Measurements from ENCODE around the gene PALMD.

The PALMD gene

GRCh38 chr1:99656701-99657100 lies 10.8 kb downstream of the PALMD start:
- H3K4me1 ChIP-seq (ENCODE audit: control insufficient read depth, low read length) = no peaks in the 10 kb centered on the region
- no peaks in the 10 kb centered on the region for H3K9me2 ChIP-seq (replicated peaks; ENCODE audit: control insufficient read depth, low read length)
- no peaks in the 10 kb centered on the region for H4K20me1 ChIP-seq (ENCODE audit: control insufficient read depth, insufficient read depth, low read depth, low read length)
- no peaks in the 10 kb centered on the region for H3K9me3 ChIP-seq (ENCODE audit: control insufficient read depth, insufficient read depth, low read length)
- no peak overlapping the region for H3K4me3 ChIP-seq (ENCODE audit: low read length)
- H3F3A ChIP-seq (ENCODE audit: control insufficient read depth, insufficient read depth) = no peaks in the 10 kb centered on the region
- TF ChIP-seq EZH2phosphoT487 (IDR thresholded peaks at IDR 0.05; ENCODE audit: borderline replicate concordance, low read length) (no peak), CTCF (IDR thresholded peaks at IDR 0.05; ENCODE audit: low read depth, low read length, poor library complexity, severe bottlenecking) (no peak)
- no peaks in the 10 kb centered on the region for H3K79me2 ChIP-seq (ENCODE audit: control insufficient read depth, low read length)
- H3K27me3 ChIP-seq (ENCODE audit: control insufficient read depth, low read length) = no peaks in the 10 kb centered on the region
- no peak overlapping the region for H3K27ac ChIP-seq (ENCODE audit: low read depth, low read length)
- H3K36me3 ChIP-seq (ENCODE audit: control insufficient read depth, low read length) = no peaks in the 10 kb centered on the region
- no peak overlapping the region for H3K4me2 ChIP-seq (ENCODE audit: low read length)

- Histone ChIP-seq H3F3A (ENCODE audit: control insufficient read depth, insufficient read depth) (no peaks in the 10 kb centered on the region), H3K4me3 (ENCODE audit: low read length) (no peak overlapping the region), H3K36me3 (ENCODE audit: control insufficient read depth, low read length) (no peaks in the 10 kb centered on the region), H3K9me2 (replicated peaks; ENCODE audit: control insufficient read depth, low read length) (no peaks in the 10 kb centered on the region), H4K20me1 (ENCODE audit: control insufficient read depth, insufficient read depth, low read depth, low read length) (no peaks in the 10 kb centered on the region), H3K79me2 (ENCODE audit: control insufficient read depth, low read length) (no peaks in the 10 kb centered on the region), H3K4me1 (ENCODE audit: control insufficient read depth, low read length) (no peaks in the 10 kb centered on the region), H3K27ac (ENCODE audit: low read depth, low read length) (no peak overlapping the region), H3K4me2 (ENCODE audit: low read length) (no peak overlapping the region), H3K27me3 (ENCODE audit: control insufficient read depth, low read length) (no peaks in the 10 kb centered on the region), H3K9me3 (ENCODE audit: control insufficient read depth, insufficient read depth, low read length) (no peaks in the 10 kb centered on the region)
- no peak for TF ChIP-seq EZH2phosphoT487 (IDR thresholded peaks at IDR 0.05; ENCODE audit: borderline replicate concordance, low read length)
- no peak for TF ChIP-seq CTCF (IDR thresholded peaks at IDR 0.05; ENCODE audit: low read depth, low read length, poor library complexity, severe bottlenecking)
Observed at GRCh38 chr1:99657213-99658030, 11.5 kb downstream of the PALMD start.

- Histone ChIP-seq H3K4me1 (ENCODE audit: control insufficient read depth, low read length) (no peaks in the 10 kb centered on the region), H3K36me3 (ENCODE audit: control insufficient read depth, low read length) (no peaks in the 10 kb centered on the region), H3K4me3 (ENCODE audit: low read length) (no peak overlapping the region), H3K27me3 (ENCODE audit: control insufficient read depth, low read length) (no peaks in the 10 kb centered on the region), H3K79me2 (ENCODE audit: control insufficient read depth, low read length) (no peaks in the 10 kb centered on the region), H3K9me2 (replicated peaks; ENCODE audit: control insufficient read depth, low read length) (no peaks in the 10 kb centered on the region), H3K27ac (ENCODE audit: low read depth, low read length) (no peak overlapping the region), H3F3A (ENCODE audit: control insufficient read depth, insufficient read depth) (no peaks in the 10 kb centered on the region), H4K20me1 (ENCODE audit: control insufficient read depth, insufficient read depth, low read depth, low read length) (no peaks in the 10 kb centered on the region), H3K9me3 (ENCODE audit: control insufficient read depth, insufficient read depth, low read length) (no peaks in the 10 kb centered on the region), H3K4me2 (ENCODE audit: low read length) (no peak overlapping the region)
- no peak for TF ChIP-seq CTCF (IDR thresholded peaks at IDR 0.05; ENCODE audit: low read depth, low read length, poor library complexity, severe bottlenecking)
- no peak for TF ChIP-seq EZH2phosphoT487 (IDR thresholded peaks at IDR 0.05; ENCODE audit: borderline replicate concordance, low read length)
Observed at GRCh38 chr1:99658031-99658290, 12.0 kb downstream of the PALMD start.
